H1 (cell line): ENCODE data around the gene MUS81. TPM values are rescaled to one million over a fixed set of nuclear protein-coding genes. Genes with fewer than 3 reads are reported as not detected.

Source experiments
- CTCF ChIA-PET: fragments of 300-600 bp; sonication (Branson Sonifier 250); formaldehyde crosslinking; loops from one replicate; lab custom pipeline; 2021; ENCODE audit not compliant: partially characterized antibody; lab: Charles Lee
- POLR2A ChIA-PET: fragments of 300-600 bp; sonication (Branson Sonifier 250); formaldehyde crosslinking; loops from one replicate; lab custom pipeline; 2021; ENCODE audit warnings: inconsistent platforms; ENCODE audit not compliant: partially characterized antibody; lab: Charles Lee
- DNase-seq, 2 experiments: peaks; one replicate each; pipeline versions ENCODE4 v3.0.0 to v3.0.0-alpha.2; 2010 to 2022; ENCODE audit warnings: low spot score in 2 of 2, low read depth in 1 of 2, mixed read lengths in 1 of 2
- FAIRE-seq: peaks from 2 replicates; lab custom pipeline; 2011; peaks lifted over from hg19 to GRCh38; lab: Jason Lieb, UNC
- H2AFZ ChIP-seq: 2 replicates; pipeline ENCODE4 v1.8.1; 2012; ENCODE audit warnings: low read length, inconsistent platforms
- H2AK5ac ChIP-seq: 2 replicates; pipeline ENCODE4 v1.6.1; 2013; ENCODE audit warnings: low read depth, low read length
- H2BK120ac ChIP-seq: replicated peaks from 2 replicates; pipeline ENCODE3; 2013; ENCODE audit warnings: low read depth, low read length, inconsistent platforms
- H2BK12ac ChIP-seq: 2 replicates; pipeline ENCODE4 v1.6.1; 2013; ENCODE audit warnings: low read depth, low read length
- H2BK15ac ChIP-seq: 2 replicates; pipeline ENCODE4 v1.6.1; 2013; ENCODE audit warnings: low read length
- H2BK20ac ChIP-seq: 2 replicates; pipeline ENCODE4 v1.6.1; 2013; ENCODE audit warnings: low read length
- H2BK5ac ChIP-seq: 2 replicates; pipeline ENCODE4 v1.6.1; 2013; ENCODE audit warnings: low read depth, low read length
- H3K14ac ChIP-seq: 2 replicates; pipeline ENCODE4 v1.6.1; 2013; ENCODE audit warnings: inconsistent platforms; ENCODE audit not compliant: insufficient read length
- H3K18ac ChIP-seq: 2 replicates; pipeline ENCODE4 v1.6.1; 2013; ENCODE audit warnings: low read length; ENCODE audit errors: extremely low read depth
- H3K23ac ChIP-seq: 2 replicates; pipeline ENCODE4 v1.6.1; 2013; ENCODE audit warnings: inconsistent platforms; ENCODE audit not compliant: insufficient read length
- H3K23me2 ChIP-seq: 2 replicates; pipeline ENCODE4 v1.6.1; 2013; ENCODE audit warnings: low read depth, low read length
- H3K27ac ChIP-seq: 2 replicates; pipeline ENCODE4 v1.6.1; 2011; ENCODE audit warnings: low read depth, low read length, inconsistent platforms
- H3K27me3 ChIP-seq, 4 experiments: replicated peaks in 1 of 4; 1 replicate in 1 of 4; 2 replicates in 3 of 4; pipeline versions ENCODE4 v1.6.1 to v1.8.1; 2011 to 2013; ENCODE audit warnings: low read length in 3 of 4, mild to moderate bottlenecking in 3 of 4, inconsistent platforms in 2 of 4, mixed read lengths in 2 of 4, moderate library complexity in 1 of 4; ENCODE audit not compliant: control insufficient read depth in 3 of 4, insufficient read depth in 3 of 4; ENCODE audit errors: extremely low read depth in 1 of 4
- H3K36me3 ChIP-seq, 4 experiments: 2 replicates each; pipeline versions ENCODE4 v1.6.1 to v1.8.1; 2011 to 2013; ENCODE audit warnings: mild to moderate bottlenecking in 4 of 4, low read length in 3 of 4, moderate library complexity in 2 of 4, control low read depth in 1 of 4, inconsistent platforms in 1 of 4; ENCODE audit not compliant: insufficient read depth in 4 of 4, control insufficient read depth in 2 of 4
- H3K4ac ChIP-seq: replicated peaks from 2 replicates; pipeline ENCODE3; 2013; ENCODE audit warnings: low read length, low read depth, mixed read lengths, inconsistent platforms; ENCODE audit not compliant: insufficient read length
- H3K4me1 ChIP-seq, 4 experiments: replicated peaks in 1 of 4; 1 replicate in 1 of 4; 2 replicates in 3 of 4; pipeline versions ENCODE4 v1.6.1 to v1.8.1; 2011 to 2013; ENCODE audit warnings: low read length in 3 of 4, inconsistent platforms in 2 of 4, mixed read lengths in 1 of 4; ENCODE audit not compliant: insufficient read depth in 4 of 4, control insufficient read depth in 3 of 4
- H3K4me2 ChIP-seq, 2 experiments: 2 replicates each; pipeline versions ENCODE4 v1.6.1 to v1.8.1; 2011 to 2013; ENCODE audit warnings: low read depth in 2 of 2, low read length in 2 of 2, control low read depth in 1 of 2, inconsistent platforms in 1 of 2, mild to moderate bottlenecking in 1 of 2; ENCODE audit not compliant: insufficient read depth in 1 of 2
- H3K4me3 ChIP-seq, 4 experiments: fragments of 200-600, 300-600 bp in 1 of 4; sonication (generic), shearing (Covaris generic), sonication (Bioruptor Twin) in 1 of 4; 2 replicates each; pipeline versions ENCODE4 v1.5.1 to v1.8.1; 2011 to 2016; ENCODE audit warnings: low read length in 4 of 4, low read depth in 3 of 4, control low read depth in 2 of 4, inconsistent platforms in 2 of 4, mild to moderate bottlenecking in 2 of 4, mixed read lengths in 1 of 4, moderate library complexity in 1 of 4; ENCODE audit not compliant: insufficient read depth in 2 of 4; ENCODE audit errors: extremely low read depth in 1 of 4
- H3K56ac ChIP-seq: replicated peaks from 2 replicates; pipeline ENCODE3; 2013; ENCODE audit warnings: low read depth, mild to moderate bottlenecking, mixed read lengths, low read length, inconsistent platforms; ENCODE audit not compliant: insufficient read length
- H3K79me1 ChIP-seq: 2 replicates; pipeline ENCODE4 v1.6.1; 2013; ENCODE audit warnings: low read depth, low read length, control low read depth
- H3K79me2 ChIP-seq, 2 experiments: 2 replicates each; pipeline versions ENCODE4 v1.6.1 to v1.8.1; 2012 to 2013; ENCODE audit warnings: low read length in 2 of 2, mild to moderate bottlenecking in 2 of 2, inconsistent platforms in 1 of 2; ENCODE audit not compliant: insufficient read depth in 2 of 2, control insufficient read depth in 1 of 2
- H3K9ac ChIP-seq, 4 experiments: replicated peaks in 1 of 4; 1 replicate in 1 of 4; 2 replicates in 3 of 4; pipeline versions ENCODE4 v1.6.1 to v1.8.1; 2011 to 2013; ENCODE audit warnings: low read depth in 3 of 4, low read length in 3 of 4, control low read depth in 2 of 4, mild to moderate bottlenecking in 2 of 4, moderate library complexity in 2 of 4, inconsistent platforms in 1 of 4; ENCODE audit errors: extremely low read depth in 1 of 4
- H3K9me3 ChIP-seq, 2 experiments: 2 replicates each; pipeline versions ENCODE4 v1.6.1 to v1.8.1; 2012 to 2013; ENCODE audit warnings: mild to moderate bottlenecking in 2 of 2, moderate library complexity in 2 of 2, control low read depth in 1 of 2, inconsistent platforms in 1 of 2, low read depth in 1 of 2, low read length in 1 of 2, mixed read lengths in 1 of 2; ENCODE audit not compliant: insufficient read depth in 2 of 2
- H4K20me1 ChIP-seq, 2 experiments: replicated peaks in 1 of 2; 2 replicates each; pipeline versions ENCODE3 to v1.8.1; 2011 to 2013; ENCODE audit warnings: inconsistent platforms in 2 of 2, low read length in 2 of 2, mild to moderate bottlenecking in 1 of 2; ENCODE audit not compliant: insufficient read depth in 2 of 2, control insufficient read depth in 1 of 2
- H4K5ac ChIP-seq: 2 replicates; pipeline ENCODE4 v1.6.1; 2013; ENCODE audit warnings: low read length, low read depth, mixed read lengths, inconsistent platforms; ENCODE audit not compliant: insufficient read length
- H4K8ac ChIP-seq: 2 replicates; pipeline ENCODE4 v1.8.0; 2013; ENCODE audit warnings: mild to moderate bottlenecking, moderate library complexity, low read length, inconsistent platforms; ENCODE audit not compliant: insufficient read depth; ENCODE audit errors: extremely low read depth
- H4K91ac ChIP-seq: replicated peaks from 2 replicates; pipeline ENCODE3; 2013; ENCODE audit warnings: low read length, mixed read lengths, inconsistent platforms; ENCODE audit not compliant: insufficient read length
- EP300 ChIP-seq, 2 experiments: IDR thresholded peaks; 1 replicate in 1 of 2; 2 replicates in 1 of 2; pipeline ENCODE4 v1.6.1; 2011 to 2012; ENCODE audit warnings: low read depth in 2 of 2, low read length in 2 of 2, mild to moderate bottlenecking in 2 of 2, borderline replicate concordance in 1 of 2, inconsistent platforms in 1 of 2, moderate library complexity in 1 of 2
- TAF1 ChIP-seq: IDR thresholded peaks from 2 replicates; pipeline ENCODE4 v1.6.1; 2011; ENCODE audit warnings: mild to moderate bottlenecking, low read depth, low read length
- TCF12 ChIP-seq: IDR thresholded peaks from 2 replicates; pipeline ENCODE4 v1.6.1; 2011; ENCODE audit warnings: low read depth, mild to moderate bottlenecking, low read length
- WGBS, 2 experiments: shearing (Covaris generic) in 1 of 2; methylation state at CpG; one replicate each; pipeline versions ENCODE4 v1.1.6 to v1.1.7; 2013 to 2015; ENCODE audit warnings: low lambda C conversion rate in 2 of 2, mixed read lengths in 2 of 2, inconsistent platforms in 1 of 2, low coverage in 1 of 2, missing lambda C conversion rate in 1 of 2; ENCODE audit not compliant: insufficient replicate concordance in 2 of 2, insufficient coverage in 1 of 2, insufficient read length in 1 of 2; ENCODE audit errors: extremely low coverage in 1 of 2, missing lambda C conversion rate in 1 of 2; 5-methylcytosine and 5-hydroxymethylcytosine counted together
- polyA plus RNA-seq, 7 experiments: library from polyadenylated mRNA; depleted of rRNA in 3 of 7; stranded (reverse) in 5 of 7; unstranded in 2 of 7; fragments of >200 nt in 5 of 7; fragments of 200-250 nt in 2 of 7; gene quantifications; 1 replicate in 5 of 7; 2 replicates in 1 of 7; 4 replicates in 1 of 7; pipeline versions ENCODE4 v1.2.1 to v1.2.3, GENCODE V29; 2011 to 2013; ENCODE audit warnings: missing spikeins in 2 of 7, mixed read lengths in 2 of 7
- total RNA-seq: library from RNA; stranded (reverse); fragmentation: NEBNext Ultra II Directional; extraction: Animal tissue kit (Norgen Biotek cat#: 25700); gene quantifications from 2 replicates; pipeline ENCODE4 v1.2.1, GENCODE V29; 2021

The MUS81 gene
- total and polyA plus RNA-seq, 2 of the 8 experiments (the other 6 are each of a cell fraction or from before 2014, with no cell fraction given), result 30.2 to 31.5 TPM

- no peak overlapping the region for H4K5ac ChIP-seq
- no peak overlapping the region for H2BK120ac ChIP-seq
- H3K4ac ChIP-seq, result no peak overlapping the region
- no peak overlapping the region for H3K56ac ChIP-seq
- no peaks in the 10 kb centered on the region for H3K9me3 ChIP-seq
- no peak for DNase-seq
- no peak overlapping the region for H2BK20ac ChIP-seq
- no peaks in the 10 kb centered on the region for H3K23me2 ChIP-seq
- H3K4me2 ChIP-seq, result no peak overlapping the region
- no peak overlapping the region for H3K27ac ChIP-seq
- no peaks in the 10 kb centered on the region for H3K79me1 ChIP-seq
- no peak overlapping the region for H3K14ac ChIP-seq
- 85% methylated on average over 4 of the region's 7 CpGs; no CpG with 5 or more reads in 1 of the 2 experiments for WGBS, 2 experiments
- peaks cover 5 to 6% of the 10 kb centered on the region in 2 experiments for H4K20me1 ChIP-seq
- H3K4me3 ChIP-seq, result no peak overlapping the region
- H2BK5ac ChIP-seq, result no peak overlapping the region
- no peak overlapping the region for H4K91ac ChIP-seq
- TF ChIP-seq EP300 (IDR thresholded peaks at IDR 0.05; ENCODE audit: borderline replicate concordance in 1 of 2, low read depth in 2 of 2, low read length in 2 of 2), result no peak
- no peak for TF ChIP-seq TCF12
- no peak for TF ChIP-seq TAF1
- H3K18ac ChIP-seq, result no peak overlapping the region
- no peak overlapping the region for H2BK12ac ChIP-seq
- H3K36me3 ChIP-seq, result peaks cover 8 to 22% (median 12%) of the 10 kb centered on the region in 4 experiments; a peak in 7 of 8 replicates
- ChIA-PET POLR2A (interaction anchor here (1.1 to 39.7 kb wide), 5 partner anchors 9 to 243 kb away, joined by 4 to 1071 read pairs (median 4); partner anchors contain the start of genes CCDC85B, CFL1, EFEMP2 and MUS81), CTCF (interaction anchor here (0.6 to 19.6 kb wide), 9 partner anchors 10 to 253 kb away, joined by 3 to 283 read pairs (median 4); partner anchors contain the start of genes CCDC85B and MUS81)
- H3K27me3 ChIP-seq, result peaks cover 0 to 3% (median 0%) of the 10 kb centered on the region in 4 experiments; a peak in 1 of 7 replicates
- H3K9ac ChIP-seq, result no peak overlapping the region
- no peak overlapping the region for H2BK15ac ChIP-seq
- FAIRE-seq, result no peak
- no peak overlapping the region for H2AFZ ChIP-seq
- no peak overlapping the region for H2AK5ac ChIP-seq
- no peak overlapping the region for H3K23ac ChIP-seq
- no peaks in the 10 kb centered on the region for H3K79me2 ChIP-seq
- peaks cover 0 to 2% (median 0%) of the 10 kb centered on the region in 4 experiments; a peak in 1 of 7 replicates for H3K4me1 ChIP-seq
- no peak overlapping the region for H4K8ac ChIP-seq
Measured at GRCh38 chr11:65880844-65881421, 20.7 kb downstream of the MUS81 start.
